Measurements from ENCODE around the gene SNX25. TPM values are rescaled to one million over a fixed set of nuclear protein-coding genes. Genes with fewer than 3 reads are reported as not detected.
A peak's percentile ranks its signal among the peaks of the same experiment; 100 is the strongest.

SNX25 gene
- total RNA-seq, 1 experiment from 2014 or later, result 8.4 TPM

DNA sequence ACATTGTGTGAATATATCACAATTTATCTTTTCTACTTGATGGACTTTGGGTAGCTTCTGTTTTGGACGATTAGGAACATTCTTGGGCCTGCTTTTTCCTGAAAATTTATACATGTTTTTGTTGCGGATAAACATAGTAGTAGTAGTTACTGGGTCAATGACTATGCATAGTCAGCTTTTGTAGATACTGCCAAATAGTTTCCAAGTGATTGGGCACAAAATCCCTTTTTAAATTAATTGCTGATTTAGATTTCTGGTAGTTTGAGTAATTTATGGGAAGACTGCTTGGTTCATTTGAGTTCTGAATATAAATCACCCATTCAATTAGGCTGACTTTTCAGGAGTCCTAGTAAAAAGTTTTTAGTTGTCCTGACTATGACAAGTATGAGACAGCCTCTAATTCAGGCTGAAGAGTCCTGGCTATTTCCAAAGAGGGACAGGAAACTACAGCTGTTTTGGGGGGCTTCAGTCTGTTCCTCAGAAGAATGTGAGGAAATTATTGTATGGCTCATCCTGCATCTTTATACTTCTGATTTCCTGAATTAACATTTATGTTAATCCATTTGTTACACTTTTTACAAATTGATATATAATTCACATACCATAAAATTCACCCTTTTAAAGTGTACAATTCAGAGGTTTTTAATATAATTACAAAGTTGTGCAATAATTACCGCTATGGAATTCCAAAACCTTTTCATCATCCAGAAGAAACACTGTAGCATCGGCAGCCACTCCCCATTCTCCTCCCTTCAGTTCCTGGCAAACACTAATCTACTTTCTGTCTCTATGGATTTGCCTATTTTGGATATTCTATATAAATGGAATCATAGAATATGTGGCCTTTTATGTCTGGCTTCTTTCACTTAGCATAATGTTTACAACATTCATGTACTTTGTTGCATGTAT, 172.1 kb downstream of the SNX25 start:
- TF ChIP-seq, protein P1, sequence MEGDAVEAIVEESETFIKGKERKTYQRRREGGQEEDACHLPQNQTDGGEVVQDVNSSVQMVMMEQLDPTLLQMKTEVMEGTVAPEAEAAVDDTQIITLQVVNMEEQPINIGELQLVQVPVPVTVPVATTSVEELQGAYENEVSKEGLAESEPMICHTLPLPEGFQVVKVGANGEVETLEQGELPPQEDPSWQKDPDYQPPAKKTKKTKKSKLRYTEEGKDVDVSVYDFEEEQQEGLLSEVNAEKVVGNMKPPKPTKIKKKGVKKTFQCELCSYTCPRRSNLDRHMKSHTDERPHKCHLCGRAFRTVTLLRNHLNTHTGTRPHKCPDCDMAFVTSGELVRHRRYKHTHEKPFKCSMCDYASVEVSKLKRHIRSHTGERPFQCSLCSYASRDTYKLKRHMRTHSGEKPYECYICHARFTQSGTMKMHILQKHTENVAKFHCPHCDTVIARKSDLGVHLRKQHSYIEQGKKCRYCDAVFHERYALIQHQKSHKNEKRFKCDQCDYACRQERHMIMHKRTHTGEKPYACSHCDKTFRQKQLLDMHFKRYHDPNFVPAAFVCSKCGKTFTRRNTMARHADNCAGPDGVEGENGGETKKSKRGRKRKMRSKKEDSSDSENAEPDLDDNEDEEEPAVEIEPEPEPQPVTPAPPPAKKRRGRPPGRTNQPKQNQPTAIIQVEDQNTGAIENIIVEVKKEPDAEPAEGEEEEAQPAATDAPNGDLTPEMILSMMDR (conservative IDR thresholded peaks at IDR 0.05; ENCODE audit: low read depth, low read length), result no peak
- TF ChIP-seq EZH2 (IDR thresholded peaks at IDR 0.05; ENCODE audit: low read length, unreplicated experiment) (no peak), EZH2phosphoT487 (IDR thresholded peaks at IDR 0.05; ENCODE audit: borderline replicate concordance, low read length) (no peak)
- Histone ChIP-seq H3K79me2 (ENCODE audit: low read length) (no peaks in the 10 kb centered on the region), H3K9ac (ENCODE audit: low read length) (no peak overlapping the region), H3K27ac (ENCODE audit: low read length) (no peak overlapping the region), H3F3A (ENCODE audit: low read length, unreplicated experiment) (no peaks in the 10 kb centered on the region), H3K36me3 (ENCODE audit: low read depth, low read length) (no peaks in the 10 kb centered on the region), H3K9me2 (replicated peaks; ENCODE audit: low read length) (no peaks in the 10 kb centered on the region), H4K20me1 (ENCODE audit: low read length) (no peaks in the 10 kb centered on the region), H3K4me3 (ENCODE audit: low read length) (no peak overlapping the region), H3K9me3 (ENCODE audit: low read length) (no peaks in the 10 kb centered on the region), H3K4me2 (ENCODE audit: low read length) (no peak overlapping the region), H2AFZ (ENCODE audit: low read length) (no peak overlapping the region), H3K27me3 (ENCODE audit: low read length) (no peaks in the 10 kb centered on the region), H3K4me1 (ENCODE audit: insufficient read depth, low read length) (peaks cover 13% of the 10 kb centered on the region)
- intact Hi-C loops (cut with micrococcal nuclease), result no loop called here
- DNase-seq (no peak), ATAC-seq (no peak)
- no TSS peak for BruUV-seq (replicated peaks)
- ChIA-PET POLR2A (ENCODE audit: unreplicated experiment) (no interaction called here), CTCF (no interaction called here)

DNA sequence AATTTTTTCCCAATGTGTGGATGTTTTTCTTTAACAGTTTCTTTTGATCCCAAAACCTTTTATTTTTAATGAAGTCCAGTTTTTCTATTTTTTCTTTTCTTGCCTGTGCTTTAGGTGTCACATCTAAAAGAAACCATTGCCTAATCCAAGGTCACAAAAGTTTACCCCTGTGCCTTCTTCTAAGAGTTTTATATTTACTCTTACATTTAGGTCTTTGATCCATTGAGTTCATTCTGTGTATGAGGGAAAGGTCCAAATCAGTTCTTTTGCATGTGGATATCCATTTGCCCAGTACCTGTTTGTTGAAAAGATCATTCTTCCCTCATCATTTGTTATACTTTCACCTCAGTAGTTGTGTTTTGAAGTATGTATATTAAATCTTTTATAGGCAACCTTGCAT, 173.4 kb downstream of the SNX25 start:
- Histone ChIP-seq H3K9ac (ENCODE audit: low read length) (no peak overlapping the region), H3K9me3 (ENCODE audit: low read length) (no peaks in the 10 kb centered on the region), H3K27me3 (ENCODE audit: low read length) (no peaks in the 10 kb centered on the region), H3K79me2 (ENCODE audit: low read length) (no peaks in the 10 kb centered on the region), H3K9me2 (replicated peaks; ENCODE audit: low read length) (no peaks in the 10 kb centered on the region), H3K4me2 (ENCODE audit: low read length) (0 out of 2 replicates have a peak overlapping the region, but pooled peaks have one; percentile 57), H3K4me3 (ENCODE audit: low read length) (no peak overlapping the region), H3F3A (ENCODE audit: low read length, unreplicated experiment) (no peaks in the 10 kb centered on the region), H3K36me3 (ENCODE audit: low read depth, low read length) (no peaks in the 10 kb centered on the region), H2AFZ (ENCODE audit: low read length) (no peak overlapping the region), H3K27ac (ENCODE audit: low read length) (no peak overlapping the region), H3K4me1 (ENCODE audit: insufficient read depth, low read length) (peaks cover 13% of the 10 kb centered on the region), H4K20me1 (ENCODE audit: low read length) (no peaks in the 10 kb centered on the region)
- no peak for ATAC-seq
- ChIA-PET POLR2A (ENCODE audit: unreplicated experiment) (no interaction called here), CTCF (no interaction called here)
- no peak for DNase-seq
- no TSS peak for BruUV-seq (replicated peaks)
- intact Hi-C loops (cut with micrococcal nuclease), result no loop called here
- TF ChIP-seq EZH2phosphoT487 (IDR thresholded peaks at IDR 0.05; ENCODE audit: borderline replicate concordance, low read length), result no peak
- TF ChIP-seq, protein P1 (conservative IDR thresholded peaks at IDR 0.05; ENCODE audit: low read depth, low read length), result no peak
- TF ChIP-seq EZH2 (IDR thresholded peaks at IDR 0.05; ENCODE audit: low read length, unreplicated experiment), result no peak

DNA sequence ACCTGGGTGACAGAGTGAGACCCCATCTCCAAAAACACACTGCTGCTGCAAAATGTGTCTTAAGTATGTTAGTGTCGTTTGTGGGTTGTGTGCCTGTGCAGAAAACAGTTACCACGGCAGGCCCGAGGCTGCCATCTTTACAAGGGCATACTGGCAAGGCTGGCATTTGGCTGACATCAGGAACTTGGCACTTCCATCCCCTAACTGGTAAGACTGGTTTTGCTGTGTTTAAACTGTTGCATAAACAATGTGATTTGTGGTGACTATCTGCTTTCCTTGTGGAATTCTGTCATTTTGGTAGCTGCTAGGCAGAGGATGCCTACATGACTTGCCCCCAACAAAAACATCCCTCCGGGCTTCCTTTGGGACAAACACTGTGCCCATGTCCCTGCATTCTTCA, 174.1 kb downstream of the SNX25 start:
- H3K4me2 ChIP-seq (ENCODE audit: low read length), result peak overlapping the region; percentile 57
- no peaks in the 10 kb centered on the region for H3K9me3 ChIP-seq (ENCODE audit: low read length)
- no peaks in the 10 kb centered on the region for H3K36me3 ChIP-seq (ENCODE audit: low read depth, low read length)
- no peaks in the 10 kb centered on the region for H3K79me2 ChIP-seq (ENCODE audit: low read length)
- TF ChIP-seq EZH2phosphoT487 (IDR thresholded peaks at IDR 0.05; ENCODE audit: borderline replicate concordance, low read length), result no peak
- TF ChIP-seq, protein P1 (conservative IDR thresholded peaks at IDR 0.05; ENCODE audit: low read depth, low read length), result no peak
- TF ChIP-seq EZH2 (IDR thresholded peaks at IDR 0.05; ENCODE audit: low read length, unreplicated experiment), result no peak
- no peak overlapping the region for H2AFZ ChIP-seq (ENCODE audit: low read length)
- H3F3A ChIP-seq (ENCODE audit: low read length, unreplicated experiment), result no peaks in the 10 kb centered on the region
- H3K27ac ChIP-seq (ENCODE audit: low read length), result no peak overlapping the region
- H3K9me2 ChIP-seq (replicated peaks; ENCODE audit: low read length), result no peaks in the 10 kb centered on the region
- H4K20me1 ChIP-seq (ENCODE audit: low read length), result no peaks in the 10 kb centered on the region
- no peaks in the 10 kb centered on the region for H3K27me3 ChIP-seq (ENCODE audit: low read length)
- H3K4me1 ChIP-seq (ENCODE audit: insufficient read depth, low read length), result peaks cover 13% of the 10 kb centered on the region
- POLR2A ChIA-PET (ENCODE audit: unreplicated experiment), result no interaction called here
- H3K4me3 ChIP-seq (ENCODE audit: low read length), result 0 out of 2 replicates have a peak overlapping the region, but pooled peaks have one; percentile 23
- DNase-seq (peak; percentile 82), ATAC-seq (peak; percentile 51; the same call in 1 of the 2 replicates)
- CTCF ChIA-PET, result no interaction called here
- intact Hi-C loops (cut with micrococcal nuclease), result no loop called here
- H3K9ac ChIP-seq (ENCODE audit: low read length), result no peak overlapping the region
- no TSS peak for BruUV-seq (replicated peaks)

All from PC-3 (cell line).